Measurements from ENCODE around the gene SDR9C7. TPM values are rescaled to one million over a fixed set of nuclear protein-coding genes. Genes with fewer than 3 reads are reported as not detected.
"Not testable (repeated sequence)": the region's sequence is repeated elsewhere in the genome, so short reads cannot be mapped to it uniquely, and the experiment has no call there.

SDR9C7 gene
- total and polyA plus RNA-seq, 2 donors (not counting 1 experiment from before 2014, with no cell fraction given), result not detected

- no peak overlapping the region for H3K9ac ChIP-seq (ENCODE audit: insufficient read depth, low read length)
- no peak overlapping the region for H2AFZ ChIP-seq (ENCODE audit: low read length)
- H3K79me2 ChIP-seq (ENCODE audit: control insufficient read depth, insufficient read depth, low read length), result no peaks in the 10 kb centered on the region
- no peak overlapping the region for H3K27ac ChIP-seq (ENCODE audit: insufficient read depth, low read length)
- H3K9me3 ChIP-seq (ENCODE audit: control insufficient read depth, insufficient read depth, low read depth, low read length), result no peaks in the 10 kb centered on the region
- no peaks in the 10 kb centered on the region for H3K27me3 ChIP-seq (ENCODE audit: control insufficient read depth, insufficient read depth, low read length)
- no peak overlapping the region for H3K4me3 ChIP-seq (replicated peaks in 1 of 4; ENCODE audit: control extremely low read depth in 1 of 4, insufficient read depth in 1 of 4, low read depth in 3 of 4, low read length in 4 of 4)
- no peaks in the 10 kb centered on the region for H3K4me1 ChIP-seq (ENCODE audit: control insufficient read depth, extremely low read depth, insufficient read depth, low read length)
- no peak overlapping the region for H3K4me2 ChIP-seq (ENCODE audit: extremely low read depth, insufficient read depth, low read length)
- no peak for DNase-seq (ENCODE audit: low read depth in 2 of 2)
- TF ChIP-seq EZH2 (IDR thresholded peaks at IDR 0.05; ENCODE audit: low read length, missing control alignments) (no peak), CTCF (conservative IDR thresholded peaks at IDR 0.05 in 1 of 2, IDR thresholded peaks at IDR 0.05 in 1 of 2; ENCODE audit: low read depth in 1 of 2, low read length in 2 of 2) (no peak)
- no peaks in the 10 kb centered on the region for H3K36me3 ChIP-seq (ENCODE audit: control insufficient read depth, insufficient read depth, low read length)
- H4K20me1 ChIP-seq (ENCODE audit: control insufficient read depth, extremely low read depth, insufficient read depth, low read length), result no peaks in the 10 kb centered on the region
These were observed 38.1 kb downstream of the SDR9C7 start for GRCh38 chr12:56896082-56896481.

- DNase-seq (ENCODE audit: low read depth in 2 of 2), result no peak
- no peak overlapping the region for H3K4me3 ChIP-seq (replicated peaks in 1 of 4; ENCODE audit: control extremely low read depth in 1 of 4, insufficient read depth in 1 of 4, low read depth in 3 of 4, low read length in 4 of 4)
- no peaks in the 10 kb centered on the region for H3K79me2 ChIP-seq (ENCODE audit: control insufficient read depth, insufficient read depth, low read length)
- H3K27ac ChIP-seq (ENCODE audit: insufficient read depth, low read length), result no peak overlapping the region
- TF ChIP-seq EZH2 (IDR thresholded peaks at IDR 0.05; ENCODE audit: low read length, missing control alignments), result no peak
- TF ChIP-seq CTCF (conservative IDR thresholded peaks at IDR 0.05 in 1 of 2, IDR thresholded peaks at IDR 0.05 in 1 of 2; ENCODE audit: low read depth in 1 of 2, low read length in 2 of 2), result no peak
- H3K4me1 ChIP-seq (ENCODE audit: control insufficient read depth, extremely low read depth, insufficient read depth, low read length), result no peaks in the 10 kb centered on the region
- no peak overlapping the region for H2AFZ ChIP-seq (ENCODE audit: low read length)
- no peak overlapping the region for H3K4me2 ChIP-seq (ENCODE audit: extremely low read depth, insufficient read depth, low read length)
- H3K9me3 ChIP-seq (ENCODE audit: control insufficient read depth, insufficient read depth, low read depth, low read length), result no peaks in the 10 kb centered on the region
- H4K20me1 ChIP-seq (ENCODE audit: control insufficient read depth, extremely low read depth, insufficient read depth, low read length), result no peaks in the 10 kb centered on the region
- no peaks in the 10 kb centered on the region for H3K27me3 ChIP-seq (ENCODE audit: control insufficient read depth, insufficient read depth, low read length)
- no peak overlapping the region for H3K9ac ChIP-seq (ENCODE audit: insufficient read depth, low read length)
- no peaks in the 10 kb centered on the region for H3K36me3 ChIP-seq (ENCODE audit: control insufficient read depth, insufficient read depth, low read length)
These were observed 39.4 kb downstream of the SDR9C7 start for GRCh38 chr12:56894698-56895368.

GRCh38 chr12:56891885-56892284 is 42.3 kb downstream of the SDR9C7 start:
- H3K9me3 ChIP-seq (ENCODE audit: control insufficient read depth, insufficient read depth, low read depth, low read length); H3K36me3 ChIP-seq (ENCODE audit: control insufficient read depth, insufficient read depth, low read length); H2AFZ ChIP-seq (ENCODE audit: low read length); DNase-seq (ENCODE audit: low read depth in 2 of 2); H4K20me1 ChIP-seq (ENCODE audit: control insufficient read depth, extremely low read depth, insufficient read depth, low read length); H3K4me2 ChIP-seq (ENCODE audit: extremely low read depth, insufficient read depth, low read length); H3K4me1 ChIP-seq (ENCODE audit: control insufficient read depth, extremely low read depth, insufficient read depth, low read length); H3K79me2 ChIP-seq (ENCODE audit: control insufficient read depth, insufficient read depth, low read length); H3K27me3 ChIP-seq (ENCODE audit: control insufficient read depth, insufficient read depth, low read length); H3K4me3 ChIP-seq (replicated peaks in 1 of 4; ENCODE audit: control extremely low read depth in 1 of 4, insufficient read depth in 1 of 4, low read depth in 3 of 4, low read length in 4 of 4); H3K27ac ChIP-seq (ENCODE audit: insufficient read depth, low read length); H3K9ac ChIP-seq (ENCODE audit: insufficient read depth, low read length): not testable (repeated sequence)
